GM12865 (cell line): Measurements from ENCODE around the gene ZBED6.
"Not testable (repeated sequence)": the region's sequence is repeated elsewhere in the genome, so short reads cannot be mapped to it uniquely, and the experiment has no call there.

Experiments used
- DNase-seq: peaks from one replicate; pipeline ENCODE4 v3.0.0; 2010; ENCODE audit warnings: low read depth
- H3K4me3 ChIP-seq: 2 replicates; pipeline ENCODE4 v1.5.1; 2011; ENCODE audit warnings: mild to moderate bottlenecking, low read depth, low read length, control low read depth
- TF ChIP-seq, protein P1 (sequence below): IDR thresholded peaks from 2 replicates; pipeline ENCODE4 v1.5.1; 2011; ENCODE audit warnings: low read length, control low read depth, low read depth, inconsistent platforms; ENCODE audit not compliant: insufficient read depth; ENCODE audit errors: missing control alignments

ZBED6 gene

DNA sequence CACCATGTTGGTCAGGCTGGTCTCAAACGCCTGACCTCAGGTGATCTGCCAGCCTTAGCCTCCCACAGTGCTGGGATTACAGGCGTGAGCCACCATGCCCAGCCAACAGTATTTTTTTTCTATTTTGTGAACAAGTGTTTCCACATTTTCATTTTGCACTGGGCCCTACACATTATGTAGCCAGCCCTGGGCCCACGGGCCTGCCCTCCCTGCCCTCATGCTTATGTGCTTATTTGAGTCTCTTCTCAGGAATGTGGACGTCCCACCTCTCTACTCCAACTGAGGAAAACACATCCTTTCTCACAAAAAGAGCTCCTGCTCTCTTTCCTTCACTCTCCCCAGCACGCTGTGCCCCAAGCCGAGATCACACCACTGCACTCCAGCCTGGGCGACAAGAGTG is 13.5 kb upstream of the ZBED6 start:
- H3K4me3 ChIP-seq: no peak overlapping the region
- no peak for DNase-seq
- TF ChIP-seq, protein P1, sequence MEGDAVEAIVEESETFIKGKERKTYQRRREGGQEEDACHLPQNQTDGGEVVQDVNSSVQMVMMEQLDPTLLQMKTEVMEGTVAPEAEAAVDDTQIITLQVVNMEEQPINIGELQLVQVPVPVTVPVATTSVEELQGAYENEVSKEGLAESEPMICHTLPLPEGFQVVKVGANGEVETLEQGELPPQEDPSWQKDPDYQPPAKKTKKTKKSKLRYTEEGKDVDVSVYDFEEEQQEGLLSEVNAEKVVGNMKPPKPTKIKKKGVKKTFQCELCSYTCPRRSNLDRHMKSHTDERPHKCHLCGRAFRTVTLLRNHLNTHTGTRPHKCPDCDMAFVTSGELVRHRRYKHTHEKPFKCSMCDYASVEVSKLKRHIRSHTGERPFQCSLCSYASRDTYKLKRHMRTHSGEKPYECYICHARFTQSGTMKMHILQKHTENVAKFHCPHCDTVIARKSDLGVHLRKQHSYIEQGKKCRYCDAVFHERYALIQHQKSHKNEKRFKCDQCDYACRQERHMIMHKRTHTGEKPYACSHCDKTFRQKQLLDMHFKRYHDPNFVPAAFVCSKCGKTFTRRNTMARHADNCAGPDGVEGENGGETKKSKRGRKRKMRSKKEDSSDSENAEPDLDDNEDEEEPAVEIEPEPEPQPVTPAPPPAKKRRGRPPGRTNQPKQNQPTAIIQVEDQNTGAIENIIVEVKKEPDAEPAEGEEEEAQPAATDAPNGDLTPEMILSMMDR: no peak

DNA sequence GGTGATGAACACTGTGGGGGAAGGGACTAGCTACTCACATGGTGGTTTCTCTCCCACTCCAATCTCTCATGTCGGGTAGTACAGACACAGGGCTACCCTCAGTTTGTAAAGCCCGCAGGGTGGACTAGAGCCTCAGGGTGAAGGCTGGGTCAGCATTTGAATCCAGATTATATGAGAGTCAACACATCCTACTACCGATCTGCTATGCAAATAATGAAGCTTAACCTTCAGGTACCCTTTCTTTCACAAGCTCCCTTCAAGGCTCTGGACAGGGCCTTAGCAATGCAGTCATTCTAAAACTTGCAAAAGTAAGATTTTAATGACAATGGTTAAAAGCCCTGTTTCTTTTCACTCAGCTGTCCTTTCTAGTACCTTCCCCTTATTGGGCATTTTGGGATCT is 5.5 kb upstream of the ZBED6 start:
- TF ChIP-seq, protein P1: no peak
- H3K4me3 ChIP-seq: no peak overlapping the region
- peak; percentile 12 for DNase-seq

DNA sequence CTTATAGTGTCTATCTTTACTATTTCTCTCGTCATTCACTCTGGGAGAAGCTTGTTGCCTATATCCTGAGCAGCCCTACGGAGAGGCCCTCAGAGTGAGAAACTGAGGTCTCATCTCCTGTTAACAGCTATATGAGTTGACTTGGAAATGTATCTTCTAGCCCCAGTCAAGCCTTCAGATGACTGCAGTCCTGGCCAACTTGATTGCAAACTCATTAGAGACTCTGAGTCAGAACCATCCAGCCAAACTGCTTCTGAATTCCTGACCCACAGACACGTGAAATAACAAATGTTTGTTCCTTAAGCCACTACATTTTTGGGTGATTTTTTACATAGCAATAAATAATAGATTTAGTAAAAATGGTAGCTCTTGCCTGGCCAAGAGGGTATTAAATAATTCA is 3.9 kb upstream of the ZBED6 start:
- no peak for DNase-seq
- TF ChIP-seq, protein P1: no peak
- H3K4me3 ChIP-seq: no peak overlapping the region

DNA sequence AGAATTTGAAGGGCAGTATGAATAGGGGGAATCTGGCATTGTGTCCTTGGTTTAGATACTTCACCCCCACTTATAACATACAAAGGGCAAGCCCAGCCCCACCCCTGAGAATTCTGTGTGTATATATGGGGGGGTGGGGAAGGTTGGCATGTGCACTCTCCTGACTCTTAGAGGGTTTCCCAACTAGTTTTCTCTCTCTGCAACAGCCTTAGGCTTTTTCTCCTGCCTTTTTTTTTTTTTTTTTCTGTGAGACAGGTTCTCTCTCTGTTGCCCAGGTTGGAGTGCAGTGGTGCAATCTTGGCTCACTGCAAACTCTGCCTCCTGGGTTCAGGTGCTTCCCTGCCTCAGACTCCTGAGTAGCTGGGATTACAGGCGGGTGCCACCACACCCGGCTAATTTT is 2.9 kb upstream of the ZBED6 start:
- no peak overlapping the region for H3K4me3 ChIP-seq
- TF ChIP-seq, protein P1: no peak
- DNase-seq: no peak

DNA sequence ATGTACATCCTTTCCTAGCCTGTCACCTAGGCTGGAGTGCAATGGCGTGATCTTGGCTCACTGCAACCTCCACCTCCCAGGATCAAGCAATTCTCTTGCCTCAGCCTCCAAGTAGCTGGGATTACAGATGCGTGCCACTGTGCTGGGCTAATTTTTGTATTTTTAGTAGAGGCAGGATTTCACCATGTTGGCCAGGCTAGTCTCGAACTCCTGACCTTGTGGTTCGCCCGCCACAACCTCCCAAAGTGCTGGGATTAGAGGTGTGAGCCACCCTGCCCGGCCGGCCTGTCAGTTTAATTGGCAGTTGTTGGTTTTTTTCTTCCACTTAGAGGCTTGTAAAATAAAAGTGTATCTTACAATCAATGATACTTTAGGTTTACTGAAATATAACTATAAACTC is 1.9 kb upstream of the ZBED6 start:
- DNase-seq, H3K4me3 ChIP-seq: not testable (repeated sequence)

DNA sequence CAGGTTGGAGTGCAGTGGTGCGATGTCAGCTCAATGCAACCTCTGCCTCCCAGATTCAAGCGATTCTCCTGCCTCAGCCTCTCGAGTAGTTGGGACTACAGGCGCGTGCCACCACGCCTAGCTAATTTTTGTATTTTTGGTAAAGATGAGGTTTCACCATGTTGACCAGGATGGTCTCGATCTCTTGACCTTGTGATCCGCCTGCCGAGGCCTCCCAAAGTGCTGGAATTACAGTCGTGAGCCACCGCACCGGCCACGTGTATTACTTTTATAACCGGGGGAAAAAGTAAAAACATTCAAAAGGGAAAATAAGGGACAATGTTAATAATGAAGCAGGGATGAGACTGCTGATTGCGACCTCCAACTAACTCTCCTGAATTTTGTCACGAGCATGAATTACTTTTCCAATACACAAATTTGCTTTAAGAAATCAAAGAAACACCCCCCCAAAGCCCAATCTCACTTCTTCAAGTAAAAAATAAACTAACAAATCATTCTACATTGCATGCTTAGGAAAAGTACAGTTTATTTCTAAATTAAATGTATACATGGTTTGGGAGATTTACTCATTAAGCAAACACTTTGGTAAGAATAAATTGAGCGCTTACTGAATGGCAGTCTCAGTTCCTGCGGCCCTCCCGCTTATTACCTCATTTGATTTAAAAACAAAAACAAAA is 521 bp upstream of the ZBED6 start:
- no peak for DNase-seq
- H3K4me3 ChIP-seq: peak overlapping the region; percentile 53
- TF ChIP-seq, protein P1: no peak

DNA sequence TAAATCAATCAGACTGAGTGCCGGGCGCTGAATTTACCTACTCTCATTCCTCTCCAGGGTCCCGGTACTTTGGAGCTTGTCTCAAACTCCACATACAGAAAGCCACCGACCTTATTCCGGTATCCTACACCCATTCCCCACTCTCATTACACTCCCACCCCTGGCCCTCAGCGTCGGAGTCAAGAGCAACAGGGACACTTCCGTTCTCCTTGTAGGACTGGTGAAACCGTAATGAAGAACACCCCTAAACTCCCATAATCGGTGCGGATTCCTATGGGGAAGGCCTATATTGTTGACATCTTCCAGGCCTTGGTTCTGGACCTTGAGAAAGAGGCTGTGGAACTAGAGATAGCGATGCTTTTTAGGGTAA is 798 bp downstream of the ZBED6 start:
- DNase-seq: peak; percentile 45
- TF ChIP-seq, protein P1: no peak

More for the DNA sequence above, 798 bp downstream of the ZBED6 start:
- peak overlapping the region; percentile 95 for H3K4me3 ChIP-seq
